Mucosa of descending colon (tissue), 3 donors: ENCODE data around the gene CELF6. TPM values are rescaled to one million over a fixed set of nuclear protein-coding genes. Genes with fewer than 3 reads are reported as not detected.

Source experiments
- ATAC-seq: fragments of 200-7000 bp; cut with Tn5 transposase; one replicate; pipeline ENCODE4 v1.9.1; 2020; ENCODE audit warnings: mild to moderate bottlenecking, moderate library complexity
- DNase-seq, 3 donors: peaks; one replicate each; pipeline ENCODE4 v3.0.0-alpha.2; 2020
- H3K36me3 ChIP-seq: fragments of 200-600 bp; one replicate; pipeline ENCODE4 v1.8.0; 2021; ENCODE audit warnings: low read depth, mild to moderate bottlenecking
- H3K4me1 ChIP-seq: fragments of 200-600 bp; one replicate; pipeline ENCODE4 v1.8.0; 2021; ENCODE audit warnings: low read depth, mild to moderate bottlenecking
- H3K4me3 ChIP-seq: fragments of 200-600 bp; one replicate; pipeline ENCODE4 v1.8.0; 2021; ENCODE audit warnings: mild to moderate bottlenecking
- H3K9me3 ChIP-seq: fragments of 200-600 bp; one replicate; pipeline ENCODE4 v1.8.0; 2021; ENCODE audit warnings: mild to moderate bottlenecking
- CTCF ChIP-seq: fragments of 200-600 bp; IDR thresholded peaks from one replicate; pipeline ENCODE4 v1.8.0; 2022; ENCODE audit warnings: antibody characterized with exemption, mild to moderate bottlenecking
- intact Hi-C, 2 donors: fragments of 100-400 bp; cut with DNase I in 1 of 2; cut with micrococcal nuclease in 1 of 2; formaldehyde crosslinking; loops; one replicate each; pipeline versions ENCODE4 v1.11.0 to v1.11.1; 2022; cut with DNase I, micrococcal nuclease
- long read RNA-seq, 2 donors: library from polyadenylated mRNA; unstranded; transcript quantifications; one replicate each; pipeline ENCODE4 v2.0.0, GENCODE V29; 2019 to 2021
- total RNA-seq, 3 donors: library from RNA; stranded (reverse); fragmentation: NEBNext Ultra II Directional in 2 of 3; extraction: Animal tissue kit (Norgen Biotek cat#: 25700) in 2 of 3; gene quantifications; one replicate each; pipeline versions ENCODE4 v1.2.1 to v1.2.4, GENCODE V29; 2021 to 2023
- donor health status: DM: no; HTN: no; CAD: no; lungs with moderate emphysema.
- donor health status: DM: no; HTN: no; CAD: no.
- donor health status: DM: no; HTN: yes; CAD: no.

Gene CELF6
- total RNA-seq = 1 to 10 TPM in 2 of 3 donors, under 1 TPM in 1; 0.67 to 3.8 (median 3.0) TPM
- long read RNA-seq, donor 1, partial matches to known transcripts = 3 of 6 reads
- long read RNA-seq, donor 1, other reads (novel, unspliced or antisense) = 2 of 6 reads
- long read RNA-seq, donor 2 = 0 reads

GRCh38 chr15:72319985-72320671 lies at the start of gene CELF6:
Gene CELF6 (minus strand): TSS chr15:72320157. CDS start chr15:72319874, 283 bp downstream.
- peak; percentile 71 to 84 (median 80) for DNase-seq
- no peak for TF ChIP-seq CTCF
- intact Hi-C loops = no loop called here

GRCh38 chr15:72368899-72369298 lies 48.9 kb upstream of the CELF6 start:
- no peaks in the 10 kb centered on the region for H3K4me1 ChIP-seq
- TF ChIP-seq CTCF = no peak
- peak; percentile 71 for ATAC-seq
- peak in 1 of 3 donors; percentile 38 for DNase-seq
- intact Hi-C loops = no loop called here
- no peaks in the 10 kb centered on the region for H3K36me3 ChIP-seq
- H3K9me3 ChIP-seq = no peaks in the 10 kb centered on the region
- H3K4me3 ChIP-seq = no peak overlapping the region

More at GRCh38 chr15:72319985-72320671, at the start of gene CELF6:
- ATAC-seq = peak; percentile 90
- no peaks in the 10 kb centered on the region for H3K36me3 ChIP-seq
- H3K9me3 ChIP-seq = no peaks in the 10 kb centered on the region
- peaks cover 9% of the 10 kb centered on the region for H3K4me1 ChIP-seq
- no peak within 1 kb of the TSS for H3K4me3 ChIP-seq

GRCh38 chr15:72368325-72368724 lies 48.4 kb upstream of the CELF6 start:
- H3K4me1 ChIP-seq = no peaks in the 10 kb centered on the region
- peak; percentile 47 for ATAC-seq
- H3K9me3 ChIP-seq = no peaks in the 10 kb centered on the region
- no peaks in the 10 kb centered on the region for H3K36me3 ChIP-seq
- TF ChIP-seq CTCF = no peak
- no peak overlapping the region for H3K4me3 ChIP-seq
- intact Hi-C loops = no loop called here
- no peak for DNase-seq

GRCh38 chr15:72365844-72366243 lies 45.9 kb upstream of the CELF6 start:
- intact Hi-C loops = no loop called here
- ATAC-seq (peak; percentile 64), DNase-seq (peak in 1 of 3 donors; percentile 15)
- no peaks in the 10 kb centered on the region for H3K9me3 ChIP-seq
- H3K4me1 ChIP-seq = no peaks in the 10 kb centered on the region
- TF ChIP-seq CTCF = no peak
- no peak overlapping the region for H3K4me3 ChIP-seq
- H3K36me3 ChIP-seq = no peaks in the 10 kb centered on the region

DNA sequence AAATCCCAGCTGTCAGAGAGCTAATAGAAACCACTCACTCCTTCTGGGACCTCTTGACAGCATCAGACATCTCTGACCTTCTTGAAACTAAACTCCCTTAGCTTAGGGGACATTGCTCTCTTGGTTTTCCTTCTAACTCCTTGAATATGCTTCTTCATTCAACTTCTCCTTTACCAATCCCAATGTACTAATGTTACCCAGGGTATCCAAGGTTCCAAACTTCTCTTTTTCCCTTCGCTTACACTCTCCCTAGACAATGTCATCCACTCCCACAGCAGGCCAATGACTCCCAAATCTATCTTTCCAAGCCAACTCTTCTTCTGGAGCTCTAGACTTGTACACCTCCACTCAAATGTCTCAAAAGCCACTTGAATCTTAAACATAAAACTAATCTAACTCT lies 41.2 kb upstream of the CELF6 start:
- no peak for TF ChIP-seq CTCF
- DNase-seq (no peak), ATAC-seq (no peak)
- H3K36me3 ChIP-seq = no peaks in the 10 kb centered on the region
- intact Hi-C loops = no loop called here
- H3K4me1 ChIP-seq = no peaks in the 10 kb centered on the region
- no peaks in the 10 kb centered on the region for H3K9me3 ChIP-seq
- H3K4me3 ChIP-seq = no peak overlapping the region
